Hepatocyte (in vitro differentiated cells): ENCODE measurements around the gene VGLL4. TPM values are rescaled to one million over a fixed set of nuclear protein-coding genes. Genes with fewer than 3 reads are reported as not detected.

ENCODE experiments used
- DNase-seq: peaks from one replicate; pipeline ENCODE4 v3.0.0-alpha.2; 2016; ENCODE audit warnings: low spot score
- H2AFZ ChIP-seq: fragments of 200-600 bp; sonication (generic); 2 replicates; pipeline ENCODE4 v1.6.0; 2016; ENCODE audit warnings: antibody characterized with exemption, mild to moderate bottlenecking
- H3K27ac ChIP-seq: fragments of 200-600 bp; sonication (generic); 2 replicates; pipeline ENCODE4 v1.5.1; 2016; ENCODE audit warnings: mild to moderate bottlenecking
- H3K27me3 ChIP-seq: fragments of 200-600 bp; sonication (generic); 2 replicates; pipeline ENCODE4 v1.6.1; 2016
- H3K36me3 ChIP-seq: fragments of 200-600 bp; sonication (generic); replicated peaks from 2 replicates; pipeline ENCODE4 v1.5.1; 2016; ENCODE audit warnings: low read depth; ENCODE audit not compliant: insufficient read depth
- H3K4me1 ChIP-seq: fragments of 200-600 bp; sonication (generic); 2 replicates; pipeline ENCODE4 v1.5.1; 2016; ENCODE audit warnings: mild to moderate bottlenecking, moderate library complexity; ENCODE audit not compliant: insufficient read depth
- H3K4me2 ChIP-seq: fragments of 200-600 bp; sonication (generic); 2 replicates; pipeline ENCODE4 v1.6.0; 2016
- H3K4me3 ChIP-seq: fragments of 200-600 bp; sonication (generic); 2 replicates; pipeline ENCODE4 v1.5.1; 2016; ENCODE audit warnings: mild to moderate bottlenecking
- H3K79me2 ChIP-seq: fragments of 200-600 bp; sonication (generic); 2 replicates; pipeline ENCODE4 v1.6.0; 2017; ENCODE audit warnings: mild to moderate bottlenecking
- H3K9me2 ChIP-seq: fragments of 200-600 bp; sonication (generic); replicated peaks from 2 replicates; pipeline ENCODE4 v1.6.0; 2017; ENCODE audit warnings: mild to moderate bottlenecking; ENCODE audit not compliant: insufficient read depth
- H3K9me3 ChIP-seq: fragments of 200-600 bp; sonication (generic); 2 replicates; pipeline ENCODE4 v1.5.1; 2016; ENCODE audit warnings: low read depth, mild to moderate bottlenecking
- H4K20me1 ChIP-seq: fragments of 200-600 bp; sonication (generic); 2 replicates; pipeline ENCODE4 v1.6.0; 2016; ENCODE audit warnings: mild to moderate bottlenecking; ENCODE audit not compliant: insufficient read depth, poor library complexity, severe bottlenecking
- EZH2 ChIP-seq: fragments of 200-600 bp; sonication (generic); IDR thresholded peaks from 2 replicates; pipeline ENCODE4 v1.6.1; 2016; ENCODE audit warnings: antibody characterized with exemption, mild to moderate bottlenecking, borderline replicate concordance
- EZH2phosphoT487 ChIP-seq: fragments of 200-600 bp; sonication (generic); IDR thresholded peaks from one replicate; pipeline ENCODE4 v1.6.1; 2018; ENCODE audit warnings: antibody characterized with exemption, mild to moderate bottlenecking, low read depth, moderate library complexity; ENCODE audit not compliant: unreplicated experiment, severe bottlenecking
- WGBS: methylation state at CpG from one replicate; pipeline ENCODE4 v1.1.6; 2016; ENCODE audit warnings: low lambda C conversion rate; ENCODE audit errors: missing lambda C conversion rate; 5-methylcytosine and 5-hydroxymethylcytosine counted together
- polyA plus RNA-seq: library from polyadenylated mRNA; unstranded; fragments of >200 nt; fragmentation: Nextera tagmentation; extraction: Ambion mirVana; gene quantifications from 2 replicates; pipeline ENCODE4 v1.2.1, GENCODE V29; 2016
- total RNA-seq: library from RNA; depleted of rRNA; stranded (reverse); fragments of >200 nt; gene quantifications from 2 replicates; pipeline ENCODE4 v1.2.3, GENCODE V29; 2014
- TF ChIP-seq, protein P1 (sequence below): fragments of 200-600 bp; sonication (generic); IDR thresholded peaks from 2 replicates; pipeline ENCODE4 v1.5.1; 2016; ENCODE audit warnings: antibody characterized with exemption, mild to moderate bottlenecking; ENCODE audit not compliant: poor library complexity

The VGLL4 gene
- total and polyA plus RNA-seq, 2 experiments from 2014 or later, result 57.9 to 109 TPM

DNA sequence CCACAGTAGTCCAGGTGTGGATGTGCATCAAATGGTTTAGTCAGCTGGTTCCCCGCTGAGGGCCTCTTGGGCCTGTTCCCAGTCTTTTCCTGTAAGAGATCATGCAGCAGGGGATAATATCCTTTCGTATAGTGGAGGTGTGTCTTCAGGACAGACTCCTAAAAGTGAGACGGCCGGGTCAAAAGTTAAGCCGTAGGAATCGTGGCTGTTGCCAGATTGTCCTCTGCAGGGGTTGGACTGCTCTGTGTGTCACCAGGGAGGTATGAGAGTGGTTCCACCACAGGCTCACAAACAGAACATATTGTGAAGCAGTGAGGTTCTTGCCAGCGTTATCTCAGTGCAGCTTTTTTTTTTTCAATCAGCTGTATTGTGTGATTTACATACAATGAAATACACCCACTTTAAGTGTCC lies 95.0 kb downstream of the VGLL4 start:
- H3K27ac ChIP-seq, result peak overlapping the region; percentile 17
- H3K36me3 ChIP-seq, result no peaks in the 10 kb centered on the region
- 57% methylated on average over 7 of the region's 7 CpGs for WGBS
- no peaks in the 10 kb centered on the region for H4K20me1 ChIP-seq
- H3K4me3 ChIP-seq, result no peak overlapping the region
- H3K9me2 ChIP-seq, result no peaks in the 10 kb centered on the region
- TF ChIP-seq, protein P1, sequence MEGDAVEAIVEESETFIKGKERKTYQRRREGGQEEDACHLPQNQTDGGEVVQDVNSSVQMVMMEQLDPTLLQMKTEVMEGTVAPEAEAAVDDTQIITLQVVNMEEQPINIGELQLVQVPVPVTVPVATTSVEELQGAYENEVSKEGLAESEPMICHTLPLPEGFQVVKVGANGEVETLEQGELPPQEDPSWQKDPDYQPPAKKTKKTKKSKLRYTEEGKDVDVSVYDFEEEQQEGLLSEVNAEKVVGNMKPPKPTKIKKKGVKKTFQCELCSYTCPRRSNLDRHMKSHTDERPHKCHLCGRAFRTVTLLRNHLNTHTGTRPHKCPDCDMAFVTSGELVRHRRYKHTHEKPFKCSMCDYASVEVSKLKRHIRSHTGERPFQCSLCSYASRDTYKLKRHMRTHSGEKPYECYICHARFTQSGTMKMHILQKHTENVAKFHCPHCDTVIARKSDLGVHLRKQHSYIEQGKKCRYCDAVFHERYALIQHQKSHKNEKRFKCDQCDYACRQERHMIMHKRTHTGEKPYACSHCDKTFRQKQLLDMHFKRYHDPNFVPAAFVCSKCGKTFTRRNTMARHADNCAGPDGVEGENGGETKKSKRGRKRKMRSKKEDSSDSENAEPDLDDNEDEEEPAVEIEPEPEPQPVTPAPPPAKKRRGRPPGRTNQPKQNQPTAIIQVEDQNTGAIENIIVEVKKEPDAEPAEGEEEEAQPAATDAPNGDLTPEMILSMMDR, result no peak
- no peak for TF ChIP-seq EZH2
- no peak for TF ChIP-seq EZH2phosphoT487
- peaks cover 14% of the 10 kb centered on the region for H3K4me1 ChIP-seq
- H3K27me3 ChIP-seq, result no peaks in the 10 kb centered on the region
- H2AFZ ChIP-seq, result no peak overlapping the region
- H3K4me2 ChIP-seq, result no peak overlapping the region
- DNase-seq, result no peak
- no peaks in the 10 kb centered on the region for H3K9me3 ChIP-seq
- H3K79me2 ChIP-seq, result peaks cover 2% of the 10 kb centered on the region

DNA sequence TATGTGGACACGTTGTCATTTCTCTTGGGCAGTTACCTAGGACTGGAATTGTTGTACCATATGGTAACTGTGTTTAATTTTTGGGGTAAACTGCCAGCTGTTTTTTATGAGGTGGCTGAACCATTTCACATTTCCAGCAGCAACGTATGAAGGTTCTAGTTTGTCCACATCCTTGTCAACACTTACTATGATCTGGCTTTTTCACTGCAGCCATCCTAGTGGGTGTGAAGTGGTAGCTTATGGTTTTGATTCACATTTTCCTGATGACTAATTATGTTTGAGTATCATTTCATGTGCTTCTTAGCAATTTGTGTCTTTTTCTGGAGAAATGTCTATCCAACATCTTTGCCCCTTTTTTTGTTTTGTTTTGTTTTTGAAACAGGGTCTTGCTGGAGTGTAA lies 96.2 kb downstream of the VGLL4 start:
- no peak overlapping the region for H3K4me2 ChIP-seq
- H4K20me1 ChIP-seq, result no peaks in the 10 kb centered on the region
- 75% methylated on average over 2 of the region's 2 CpGs for whole genome bisulfite sequencing
- no peaks in the 10 kb centered on the region for H3K27me3 ChIP-seq
- no peaks in the 10 kb centered on the region for H3K9me2 ChIP-seq
- H3K36me3 ChIP-seq, result no peaks in the 10 kb centered on the region
- no peak for DNase-seq
- H3K79me2 ChIP-seq, result peaks cover 2% of the 10 kb centered on the region
- H3K4me3 ChIP-seq, result no peak overlapping the region
- no peak overlapping the region for H2AFZ ChIP-seq
- H3K4me1 ChIP-seq, result peaks cover 14% of the 10 kb centered on the region
- no peaks in the 10 kb centered on the region for H3K9me3 ChIP-seq
- TF ChIP-seq EZH2 (no peak), EZH2phosphoT487 (no peak)
- TF ChIP-seq, protein P1, result no peak
- H3K27ac ChIP-seq, result no peak overlapping the region

DNA sequence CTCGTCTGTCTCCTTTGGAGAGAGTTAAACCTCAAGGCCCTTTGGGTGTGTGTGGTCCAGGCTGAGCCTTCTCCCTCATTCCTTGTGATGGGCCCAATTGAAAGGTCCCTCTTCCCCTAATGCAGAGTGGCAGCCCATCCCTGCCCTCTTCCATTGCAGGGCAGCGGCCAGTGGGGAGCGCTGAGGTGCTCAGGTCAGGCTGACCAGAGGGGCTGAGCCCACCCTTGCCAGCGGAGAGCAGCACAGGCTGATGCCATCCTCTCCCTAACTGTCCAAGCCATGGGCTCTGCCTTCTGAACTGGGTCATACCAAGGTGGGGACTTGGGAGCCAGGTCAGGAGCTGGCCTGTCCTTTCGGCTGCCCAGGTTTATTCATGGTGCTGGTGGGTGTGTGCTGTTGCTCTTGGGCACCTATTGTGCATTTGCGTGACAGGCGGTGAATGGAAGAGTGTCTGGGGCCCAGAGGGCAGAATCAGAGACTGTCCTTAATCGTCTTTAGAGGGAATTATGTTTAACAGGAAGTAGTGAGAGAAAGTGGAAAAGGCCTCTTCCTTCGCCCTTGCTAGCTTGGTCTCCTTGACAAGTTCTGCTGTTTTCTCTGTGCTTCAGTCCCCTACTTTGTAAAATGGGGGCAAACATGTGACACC lies 96.9 kb downstream of the VGLL4 start:
- no peak overlapping the region for H3K27ac ChIP-seq
- no peaks in the 10 kb centered on the region for H3K9me2 ChIP-seq
- H3K9me3 ChIP-seq, result no peaks in the 10 kb centered on the region
- no peak for DNase-seq
- no peak overlapping the region for H3K4me2 ChIP-seq
- H3K36me3 ChIP-seq, result no peaks in the 10 kb centered on the region
- no peaks in the 10 kb centered on the region for H3K27me3 ChIP-seq
- H3K4me3 ChIP-seq, result no peak overlapping the region
- peaks cover 14% of the 10 kb centered on the region for H3K4me1 ChIP-seq
- no peaks in the 10 kb centered on the region for H4K20me1 ChIP-seq
- 91% methylated on average over 9 of the region's 9 CpGs for WGBS
- TF ChIP-seq, protein P1, result no peak
- TF ChIP-seq EZH2phosphoT487, result no peak
- TF ChIP-seq EZH2, result no peak
- peaks cover 2% of the 10 kb centered on the region for H3K79me2 ChIP-seq
- H2AFZ ChIP-seq, result no peak overlapping the region
